ENCODE data around the gene LDHB.

DNA sequence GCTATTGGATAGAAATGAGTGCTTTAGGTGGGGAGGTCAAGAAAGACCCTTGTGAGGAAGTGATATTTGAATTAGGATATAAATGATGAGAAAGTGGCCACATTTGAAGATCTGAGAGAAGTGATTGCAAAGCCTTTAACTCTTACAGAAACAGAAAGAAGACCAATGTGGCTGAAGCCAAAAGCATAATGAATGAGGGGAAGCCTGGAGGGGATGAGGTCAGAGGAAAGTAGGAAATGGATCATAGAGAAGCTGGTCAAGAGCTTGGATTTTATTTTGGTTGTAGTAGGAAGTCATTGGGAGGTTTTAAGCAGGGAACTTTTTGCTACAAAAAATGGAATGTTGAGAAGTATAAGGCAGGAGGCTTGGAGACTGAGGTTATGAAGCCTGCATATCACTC lies 49.4 kb downstream of the LDHB start:
- TF ChIP-seq, protein P1, sequence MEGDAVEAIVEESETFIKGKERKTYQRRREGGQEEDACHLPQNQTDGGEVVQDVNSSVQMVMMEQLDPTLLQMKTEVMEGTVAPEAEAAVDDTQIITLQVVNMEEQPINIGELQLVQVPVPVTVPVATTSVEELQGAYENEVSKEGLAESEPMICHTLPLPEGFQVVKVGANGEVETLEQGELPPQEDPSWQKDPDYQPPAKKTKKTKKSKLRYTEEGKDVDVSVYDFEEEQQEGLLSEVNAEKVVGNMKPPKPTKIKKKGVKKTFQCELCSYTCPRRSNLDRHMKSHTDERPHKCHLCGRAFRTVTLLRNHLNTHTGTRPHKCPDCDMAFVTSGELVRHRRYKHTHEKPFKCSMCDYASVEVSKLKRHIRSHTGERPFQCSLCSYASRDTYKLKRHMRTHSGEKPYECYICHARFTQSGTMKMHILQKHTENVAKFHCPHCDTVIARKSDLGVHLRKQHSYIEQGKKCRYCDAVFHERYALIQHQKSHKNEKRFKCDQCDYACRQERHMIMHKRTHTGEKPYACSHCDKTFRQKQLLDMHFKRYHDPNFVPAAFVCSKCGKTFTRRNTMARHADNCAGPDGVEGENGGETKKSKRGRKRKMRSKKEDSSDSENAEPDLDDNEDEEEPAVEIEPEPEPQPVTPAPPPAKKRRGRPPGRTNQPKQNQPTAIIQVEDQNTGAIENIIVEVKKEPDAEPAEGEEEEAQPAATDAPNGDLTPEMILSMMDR (IDR thresholded peaks at IDR 0.05; ENCODE audit: poor library complexity, severe bottlenecking): no peak
- TF ChIP-seq POLR2AphosphoS5 (IDR thresholded peaks at IDR 0.05) (no peak), EZH2 (IDR thresholded peaks at IDR 0.05; ENCODE audit: borderline replicate concordance, insufficient read depth, low read length, poor library complexity, severe bottlenecking) (no peak), MXI1 (conservative IDR thresholded peaks at IDR 0.05; ENCODE audit: poor library complexity, severe bottlenecking) (no peak), TAF1 (IDR thresholded peaks at IDR 0.05; ENCODE audit: low read depth) (no peak), EP300 (conservative IDR thresholded peaks at IDR 0.05; ENCODE audit: poor library complexity, severe bottlenecking) (no peak)
- TF ChIP-seq, protein P2, sequence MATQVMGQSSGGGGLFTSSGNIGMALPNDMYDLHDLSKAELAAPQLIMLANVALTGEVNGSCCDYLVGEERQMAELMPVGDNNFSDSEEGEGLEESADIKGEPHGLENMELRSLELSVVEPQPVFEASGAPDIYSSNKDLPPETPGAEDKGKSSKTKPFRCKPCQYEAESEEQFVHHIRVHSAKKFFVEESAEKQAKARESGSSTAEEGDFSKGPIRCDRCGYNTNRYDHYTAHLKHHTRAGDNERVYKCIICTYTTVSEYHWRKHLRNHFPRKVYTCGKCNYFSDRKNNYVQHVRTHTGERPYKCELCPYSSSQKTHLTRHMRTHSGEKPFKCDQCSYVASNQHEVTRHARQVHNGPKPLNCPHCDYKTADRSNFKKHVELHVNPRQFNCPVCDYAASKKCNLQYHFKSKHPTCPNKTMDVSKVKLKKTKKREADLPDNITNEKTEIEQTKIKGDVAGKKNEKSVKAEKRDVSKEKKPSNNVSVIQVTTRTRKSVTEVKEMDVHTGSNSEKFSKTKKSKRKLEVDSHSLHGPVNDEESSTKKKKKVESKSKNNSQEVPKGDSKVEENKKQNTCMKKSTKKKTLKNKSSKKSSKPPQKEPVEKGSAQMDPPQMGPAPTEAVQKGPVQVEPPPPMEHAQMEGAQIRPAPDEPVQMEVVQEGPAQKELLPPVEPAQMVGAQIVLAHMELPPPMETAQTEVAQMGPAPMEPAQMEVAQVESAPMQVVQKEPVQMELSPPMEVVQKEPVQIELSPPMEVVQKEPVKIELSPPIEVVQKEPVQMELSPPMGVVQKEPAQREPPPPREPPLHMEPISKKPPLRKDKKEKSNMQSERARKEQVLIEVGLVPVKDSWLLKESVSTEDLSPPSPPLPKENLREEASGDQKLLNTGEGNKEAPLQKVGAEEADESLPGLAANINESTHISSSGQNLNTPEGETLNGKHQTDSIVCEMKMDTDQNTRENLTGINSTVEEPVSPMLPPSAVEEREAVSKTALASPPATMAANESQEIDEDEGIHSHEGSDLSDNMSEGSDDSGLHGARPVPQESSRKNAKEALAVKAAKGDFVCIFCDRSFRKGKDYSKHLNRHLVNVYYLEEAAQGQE (IDR thresholded peaks at IDR 0.05; ENCODE audit: borderline replicate concordance): no peak
